Kidney capillary endothelial cell (primary cell): ENCODE results near the gene CHTF18.

Experiments
- DNase-seq: peaks from one replicate; pipeline ENCODE4 v3.0.0-alpha.2; 2018; ENCODE audit warnings: low spot score

CHTF18 gene

GRCh38 chr16:760545-761343 lies 27.7 kb upstream of the CHTF18 start, which contains the start of gene MSLN:
Gene MSLN (plus strand): TSS chr16:760734. CDS start chr16:762681, 1,947 bp downstream.
- no peak for DNase-seq

GRCh38 chr16:761625-762513 lies 26.6 kb upstream of the CHTF18 start:
- no peak for DNase-seq

DNA sequence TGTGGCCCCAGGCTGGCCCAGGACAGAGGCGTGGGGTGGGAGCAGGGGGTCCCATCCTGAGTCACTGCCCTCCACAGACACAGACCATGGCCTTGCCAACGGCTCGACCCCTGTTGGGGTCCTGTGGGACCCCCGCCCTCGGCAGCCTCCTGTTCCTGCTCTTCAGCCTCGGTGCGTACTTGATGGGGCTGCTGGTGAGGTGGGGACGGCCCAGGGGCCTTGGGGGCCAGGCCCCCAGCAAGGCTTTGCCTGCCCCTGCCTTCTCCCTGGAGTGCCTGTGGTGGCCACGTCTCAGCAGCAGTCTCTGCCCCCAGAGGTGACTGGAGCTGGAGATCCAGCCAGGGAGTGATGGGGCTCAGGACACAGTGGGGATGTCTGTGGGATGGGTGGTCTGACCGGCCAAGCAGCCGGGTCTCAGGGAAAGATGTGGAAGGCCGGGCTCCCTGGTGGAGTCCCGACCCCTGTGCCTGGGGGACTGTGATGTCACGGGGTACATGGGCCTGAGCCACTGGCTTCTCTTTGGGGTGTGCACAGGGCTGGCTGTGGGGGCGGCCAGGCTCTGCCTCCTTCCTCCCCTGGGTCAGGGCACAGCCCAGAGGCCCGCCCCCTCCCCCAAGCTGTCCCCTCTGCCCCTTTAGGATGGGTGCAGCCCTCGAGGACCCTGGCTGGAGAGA lies 25.7 kb upstream of the CHTF18 start:
- DNase-seq = no peak

DNA sequence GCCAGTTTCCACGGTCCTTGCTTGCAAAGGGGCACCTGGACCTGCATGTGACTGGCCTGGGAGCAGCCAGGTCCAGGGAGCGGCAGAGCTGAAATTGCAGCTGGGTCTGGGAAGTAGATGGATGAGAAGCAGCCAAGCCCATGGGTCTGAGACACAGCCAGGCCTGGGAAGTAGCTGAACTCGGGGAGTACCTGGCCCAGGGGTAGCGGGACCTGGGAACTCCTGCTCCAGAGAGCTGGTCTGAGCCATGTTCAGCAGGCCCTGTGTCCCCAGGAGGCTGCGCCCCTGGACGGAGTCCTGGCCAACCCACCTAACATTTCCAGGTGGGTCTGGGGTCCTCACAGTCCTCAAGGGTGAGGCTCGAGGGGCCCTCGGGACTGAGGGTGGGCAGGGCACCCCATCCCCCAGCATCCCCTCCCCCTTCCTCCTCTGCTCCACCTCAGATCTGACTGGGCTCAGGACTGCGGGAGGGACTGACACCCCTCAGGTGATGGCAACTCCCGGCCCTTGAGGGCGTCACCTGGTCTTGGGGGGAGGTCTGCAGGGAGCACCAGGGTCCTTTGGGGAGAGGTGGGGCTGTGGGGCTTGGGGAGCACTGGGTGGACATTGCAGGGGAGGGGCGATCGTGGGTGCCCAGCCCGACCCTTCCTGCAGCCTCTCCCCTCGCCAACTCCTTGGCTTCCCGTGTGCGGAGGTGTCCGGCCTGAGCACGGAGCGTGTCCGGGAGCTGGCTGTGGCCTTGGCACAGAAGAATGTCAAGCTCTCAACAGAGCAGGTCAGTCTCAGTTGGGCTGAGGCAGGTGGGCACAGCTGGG lies 24.8 kb upstream of the CHTF18 start:
- DNase-seq = no peak

- no peak for DNase-seq
Measured at GRCh38 chr16:764184-764750, 24.2 kb upstream of the CHTF18 start.

GRCh38 chr16:764848-765487 lies 23.5 kb upstream of the CHTF18 start:
- DNase-seq = no peak

- DNase-seq = no peak
Measured at GRCh38 chr16:765488-765865, 22.9 kb upstream of the CHTF18 start.

GRCh38 chr16:766008-766819 lies 22.2 kb upstream of the CHTF18 start:
- no peak for DNase-seq

- DNase-seq = no peak
Measured at GRCh38 chr16:766820-767640, 21.4 kb upstream of the CHTF18 start.

DNA sequence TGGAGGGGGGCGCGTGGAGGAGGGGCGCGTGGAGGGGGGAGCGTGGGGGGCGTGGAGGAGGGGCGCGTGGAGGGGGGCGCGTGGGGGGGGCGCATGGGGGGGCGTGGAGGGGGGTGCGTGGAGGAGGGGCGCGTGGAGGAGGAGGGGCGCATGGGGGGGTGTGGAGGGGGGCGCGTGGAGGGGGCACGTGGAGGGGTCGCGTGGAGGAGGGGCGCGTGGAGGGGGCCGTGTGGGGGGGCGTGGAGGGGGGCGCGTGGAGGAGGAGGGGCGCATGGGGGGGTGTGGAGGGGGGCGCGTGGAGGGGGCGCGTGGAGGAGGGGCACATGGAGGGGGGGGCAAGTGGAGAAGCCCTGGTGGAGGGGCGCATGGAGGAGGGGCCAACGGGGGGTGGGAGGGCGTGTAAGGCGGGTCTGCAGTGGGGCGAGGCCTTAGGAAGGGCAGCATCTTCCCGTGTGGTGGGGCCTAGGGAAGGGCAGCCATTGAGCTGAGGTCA lies 20.6 kb upstream of the CHTF18 start:
- no peak for DNase-seq

DNA sequence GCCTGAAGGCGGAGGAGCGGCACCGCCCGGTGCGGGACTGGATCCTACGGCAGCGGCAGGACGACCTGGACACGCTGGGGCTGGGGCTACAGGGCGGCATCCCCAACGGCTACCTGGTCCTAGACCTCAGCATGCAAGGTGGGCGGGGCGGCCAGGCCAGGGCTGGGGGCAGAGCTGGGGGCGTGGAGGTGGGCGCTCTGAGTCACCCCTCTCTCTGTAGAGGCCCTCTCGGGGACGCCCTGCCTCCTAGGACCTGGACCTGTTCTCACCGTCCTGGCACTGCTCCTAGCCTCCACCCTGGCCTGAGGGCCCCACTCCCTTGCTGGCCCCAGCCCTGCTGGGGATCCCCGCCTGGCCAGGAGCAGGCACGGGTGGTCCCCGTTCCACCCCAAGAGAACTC lies 20.0 kb upstream of the CHTF18 start:
- DNase-seq = no peak

DNA sequence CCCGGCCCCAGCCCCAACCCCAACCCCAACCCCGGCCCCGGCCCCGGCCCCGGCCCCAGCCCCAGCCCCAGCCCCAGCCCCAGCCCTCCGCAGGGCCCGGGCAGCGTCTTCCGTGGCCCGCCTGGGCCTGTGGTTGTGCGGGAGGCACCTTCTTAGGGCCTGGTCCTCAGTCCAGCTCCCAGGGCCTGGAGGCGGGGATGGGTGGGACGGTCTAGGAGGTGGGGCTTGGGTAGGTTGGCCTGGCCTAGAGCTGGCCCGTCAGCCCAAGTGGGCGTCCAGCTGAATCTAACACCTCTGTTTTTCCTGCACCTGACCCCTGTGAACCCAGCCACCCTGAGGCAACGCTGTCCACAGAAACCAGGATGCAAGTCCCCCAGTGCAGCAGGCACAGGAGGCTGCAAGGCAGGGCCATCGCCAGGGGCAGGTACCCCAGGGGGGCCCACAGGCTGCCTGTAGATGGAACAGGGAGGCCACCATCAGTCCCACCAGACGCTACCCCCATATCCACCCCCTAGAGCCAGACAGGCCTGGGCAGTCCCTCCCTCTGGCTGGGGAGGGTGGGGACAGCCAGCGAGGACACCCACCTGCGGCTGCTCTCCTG lies 19.1 kb upstream of the CHTF18 start:
- no peak for DNase-seq

GRCh38 chr16:769934-770333 lies 18.5 kb upstream of the CHTF18 start:
- DNase-seq = no peak

GRCh38 chr16:770411-770810 lies 18.0 kb upstream of the CHTF18 start:
- no peak for DNase-seq

GRCh38 chr16:772959-773358 lies 15.5 kb upstream of the CHTF18 start:
- DNase-seq = no peak

DNA sequence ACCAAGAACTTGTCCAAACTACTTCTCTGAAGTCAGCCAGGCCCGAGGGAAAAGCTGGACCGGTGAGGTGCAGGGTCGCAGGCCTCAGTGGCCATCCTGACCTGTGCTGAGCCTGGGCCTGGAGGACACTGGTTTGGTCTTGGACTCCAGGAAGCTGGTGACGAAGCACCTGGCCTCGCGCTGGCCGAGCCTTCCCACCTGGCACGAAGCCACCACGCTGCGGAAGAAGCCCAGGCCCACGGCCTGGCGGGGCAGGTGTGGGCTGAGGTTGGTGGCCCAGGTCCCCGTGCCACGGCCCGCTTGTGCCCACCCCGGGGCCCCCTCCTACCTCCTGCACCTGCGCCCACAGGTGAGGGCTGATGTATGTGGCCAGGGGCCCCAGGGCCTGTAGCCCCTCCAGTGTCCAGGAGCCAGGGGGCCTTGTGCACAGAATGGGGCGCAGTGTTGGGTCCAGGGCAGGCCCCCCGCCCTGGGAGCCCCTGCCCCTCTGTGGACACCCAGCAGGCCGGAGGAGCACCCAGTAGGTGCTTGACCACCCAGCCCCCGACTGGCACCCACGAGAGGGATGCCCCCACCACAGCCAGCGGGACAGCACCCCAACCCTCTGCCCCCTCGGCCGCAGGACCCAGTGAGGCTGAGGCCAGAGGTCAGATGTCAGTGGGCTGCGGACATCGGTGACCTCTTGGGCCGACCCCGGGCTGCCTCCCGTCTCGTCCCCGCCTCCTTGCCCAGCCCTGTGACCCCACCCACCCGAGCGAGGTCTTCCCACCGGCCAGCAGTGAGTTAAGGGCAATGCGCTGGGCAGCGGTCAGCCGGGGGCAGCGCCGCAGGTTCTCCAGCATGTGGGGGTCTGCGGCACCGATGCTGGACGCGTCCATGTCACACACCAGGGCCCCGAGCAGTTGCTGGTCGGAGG lies 14.1 kb upstream of the CHTF18 start:
- DNase-seq = no peak

DNA sequence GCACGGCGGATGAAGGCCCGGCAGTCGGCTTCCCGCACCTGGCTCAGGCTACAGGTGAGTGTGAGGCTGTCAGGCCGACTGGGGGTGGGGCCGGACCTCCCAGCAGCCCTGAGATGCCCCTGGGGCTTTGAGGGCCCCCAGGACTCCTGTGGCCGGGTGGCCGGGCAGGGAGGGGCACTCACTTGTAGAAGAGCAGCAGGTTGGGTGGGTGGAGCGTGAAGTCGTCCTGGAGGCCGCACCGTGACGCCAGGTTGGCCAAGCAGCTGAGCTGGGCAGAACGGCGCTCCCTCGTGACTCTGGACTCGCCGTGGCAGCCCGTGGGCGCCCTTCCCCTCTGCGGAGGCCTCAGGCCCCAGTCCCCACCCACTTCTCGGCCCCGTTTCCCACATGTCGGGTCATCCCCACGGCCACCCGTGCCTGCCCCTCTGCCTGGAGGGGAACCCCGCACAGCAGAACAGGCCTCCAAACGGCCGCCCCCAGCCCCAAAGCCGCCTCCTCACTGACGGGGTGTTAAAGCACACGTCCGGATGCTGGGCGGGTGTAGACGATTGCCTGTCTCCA lies 13.1 kb upstream of the CHTF18 start:
- no peak for DNase-seq
